GM19238 (cell line): ENCODE measurements around the gene STIM1.
"Not testable (repeated sequence)": the region's sequence is repeated elsewhere in the genome, so short reads cannot be mapped to it uniquely, and the experiment has no call there.

Experiments
- DNase-seq: peaks from one replicate; pipeline ENCODE4 v3.0.0; 2011; ENCODE audit warnings: low spot score; ENCODE audit not compliant: insufficient read length

The STIM1 gene

GRCh38 chr11:3854977-3855807 lies at the start of gene STIM1:
Gene STIM1, plus strand, starts transcription at chr11:3855664. Its CDS starts 607 bp downstream, at chr11:3856271.
- DNase-seq = peak; percentile 88

DNA sequence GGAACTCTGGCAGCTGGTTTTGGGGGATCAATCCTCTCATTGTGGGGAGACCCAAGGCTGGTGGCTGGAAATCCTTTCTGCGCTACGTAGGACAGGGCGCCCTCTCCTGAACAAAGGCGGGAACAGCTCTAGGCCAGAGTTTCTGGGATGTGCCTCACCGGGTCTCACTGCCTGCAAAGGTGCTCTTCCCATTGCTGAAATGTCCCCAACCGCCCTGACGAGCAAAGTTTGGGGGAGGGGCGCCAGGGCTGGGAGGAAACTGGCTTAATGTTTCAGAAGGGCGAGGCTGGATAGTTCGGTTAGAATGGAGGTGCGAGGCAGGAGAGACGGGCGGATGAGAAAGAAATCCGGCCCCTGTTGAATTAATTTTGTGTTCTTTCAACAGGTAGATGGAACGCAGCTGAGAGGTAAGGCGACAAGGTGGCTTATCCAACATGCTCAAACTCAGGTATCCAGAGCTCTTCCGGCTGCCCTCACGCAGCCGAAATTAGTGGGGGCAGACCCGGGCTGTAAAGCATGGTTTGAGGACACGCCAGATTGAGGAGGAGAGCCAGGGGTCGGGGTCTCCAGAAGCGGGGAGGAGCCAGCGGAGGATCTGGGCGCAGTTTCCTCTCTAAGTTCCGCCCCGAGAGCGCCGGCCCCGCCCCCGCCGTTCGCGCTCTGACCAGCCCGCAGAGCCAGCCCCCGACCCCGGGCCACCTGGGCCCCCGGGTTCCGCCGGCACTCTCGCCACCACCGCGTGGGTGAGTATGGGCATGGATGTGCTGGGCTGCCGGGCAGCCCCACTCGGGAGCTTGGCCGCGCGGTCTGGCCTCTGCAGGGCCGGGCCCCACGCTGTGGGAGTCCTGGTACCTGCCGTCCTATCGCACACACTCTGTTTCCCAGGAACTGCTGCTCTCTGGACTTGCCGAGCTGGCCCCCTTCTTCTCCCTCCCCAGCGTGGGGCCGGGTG lies 47.3 kb upstream of the STIM1 start, which contains the start of gene PGAP2:
Gene PGAP2 (plus strand): TSS at position 652 of the 952 bp plus-strand sequence. CDS start 2,700 bp downstream, outside the sequence.
- peak; percentile 75 for DNase-seq

DNA sequence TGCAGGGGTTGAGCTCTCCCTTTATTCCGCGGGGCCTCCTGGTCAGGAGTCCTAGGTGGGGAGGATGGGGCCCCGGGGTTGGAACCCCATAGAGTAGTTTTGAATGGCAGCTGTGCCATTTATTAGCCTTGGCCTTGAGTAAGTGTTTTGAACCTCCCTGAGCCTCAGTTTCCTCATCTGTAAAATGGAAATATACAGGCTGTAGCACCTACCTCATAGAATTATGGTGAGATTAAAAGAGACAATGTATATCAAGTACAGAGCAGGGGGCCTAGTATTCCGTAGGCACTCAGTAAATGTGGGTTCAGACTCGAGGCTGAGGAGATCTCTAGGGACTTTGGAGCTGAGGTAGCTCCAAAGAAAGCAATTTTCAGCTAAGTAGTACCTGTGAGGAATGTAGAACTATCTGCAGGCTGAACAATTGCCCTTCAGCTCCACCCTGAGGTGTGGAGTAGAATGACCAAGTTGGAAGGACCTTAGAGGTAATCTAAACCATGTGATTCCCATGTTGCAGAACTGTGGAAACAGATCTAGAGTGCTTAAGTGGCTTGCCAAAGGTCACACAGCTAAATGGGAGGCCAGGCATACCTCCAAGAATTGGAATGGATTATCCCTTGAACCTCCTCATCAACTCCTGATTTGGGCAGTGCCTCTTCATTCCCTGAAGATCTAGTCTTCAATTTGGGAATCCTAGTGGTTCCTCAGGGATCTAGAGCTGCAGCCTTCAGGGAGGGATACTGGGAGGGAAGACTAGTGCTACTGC lies 46.4 kb upstream of the STIM1 start:
- DNase-seq = peak; percentile 58

- no peak for DNase-seq
Measured at GRCh38 chr11:3809624-3809928, 45.9 kb upstream of the STIM1 start.

DNA sequence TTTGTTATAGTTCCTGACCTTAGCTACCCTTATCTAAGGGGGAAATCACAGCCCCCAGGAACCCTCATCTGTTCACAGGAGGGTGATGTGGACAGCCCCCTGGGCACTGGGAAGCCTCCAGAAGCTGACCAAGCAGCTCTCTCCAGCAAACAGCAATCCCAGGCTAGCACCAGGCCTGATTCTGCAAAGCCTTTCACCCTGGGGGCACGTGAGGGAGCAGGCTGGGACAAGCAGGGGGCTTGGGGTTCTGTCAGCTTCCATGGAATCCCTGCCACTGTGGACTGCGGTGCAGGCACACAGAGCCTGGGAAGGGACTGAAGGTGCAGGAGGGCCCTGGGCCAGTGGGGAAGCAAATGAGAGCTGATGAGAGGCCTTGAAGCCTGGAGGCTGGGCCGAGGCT lies 45.0 kb upstream of the STIM1 start:
- DNase-seq = no peak

DNA sequence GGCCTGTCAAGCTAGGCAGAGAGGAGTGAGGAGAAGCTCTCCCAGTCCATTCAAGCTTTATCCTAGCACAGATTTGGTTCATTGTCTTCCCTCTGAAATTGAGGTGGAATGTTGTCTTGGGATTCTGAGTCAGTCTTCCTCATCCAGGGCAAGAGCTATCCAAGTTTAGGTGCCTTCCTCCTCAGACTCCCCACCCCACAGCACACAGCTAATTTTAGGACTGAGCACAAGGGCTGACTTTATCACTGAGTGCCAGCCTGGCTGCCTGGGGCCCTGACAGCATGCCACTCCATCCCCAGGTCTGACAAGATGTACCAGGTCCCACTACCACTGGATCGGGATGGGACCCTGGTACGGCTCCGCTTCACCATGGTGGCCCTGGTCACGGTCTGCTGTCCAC lies 44.5 kb upstream of the STIM1 start:
- DNase-seq = no peak

DNA sequence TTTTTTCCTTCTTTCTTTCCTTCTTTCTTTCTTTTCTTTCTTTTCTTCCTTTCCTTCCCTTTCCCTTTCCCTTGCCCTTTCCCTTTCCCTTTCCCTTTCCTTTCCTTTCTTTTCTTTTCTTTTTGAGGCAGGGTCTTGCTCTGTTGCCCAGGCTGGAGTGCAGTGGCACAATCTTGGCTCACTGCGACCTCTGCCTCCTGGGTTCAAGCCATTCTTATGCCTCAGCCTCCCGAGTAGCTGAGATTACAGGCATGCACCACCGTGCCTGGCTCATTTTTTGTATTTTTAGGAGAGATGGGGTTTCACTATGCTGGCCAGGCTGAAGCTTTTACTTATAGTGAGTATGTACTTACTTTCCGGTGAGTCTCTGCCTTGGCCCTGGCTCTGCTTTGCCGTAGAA lies 40.6 kb upstream of the STIM1 start:
- DNase-seq = not testable (repeated sequence)

DNA sequence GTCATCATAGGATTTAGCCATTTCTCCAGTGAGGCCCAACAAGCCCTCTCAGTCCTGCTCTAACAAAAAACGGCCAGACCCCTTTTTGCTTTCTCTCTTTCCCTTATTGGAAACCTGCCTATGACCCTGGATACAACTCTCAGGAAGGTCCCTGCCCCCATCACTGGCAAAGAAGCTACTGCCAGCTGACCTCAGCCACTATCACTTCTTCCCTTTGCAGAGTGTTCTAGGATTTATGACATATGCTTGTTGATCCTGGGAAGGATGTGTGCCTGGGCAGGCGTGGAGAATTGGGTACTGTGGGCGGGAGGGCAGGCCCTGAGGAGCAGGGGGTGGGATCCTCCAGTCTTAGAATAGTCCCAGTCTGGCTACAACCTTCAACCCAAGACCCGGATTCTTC lies 39.6 kb upstream of the STIM1 start:
- DNase-seq = no peak

DNA sequence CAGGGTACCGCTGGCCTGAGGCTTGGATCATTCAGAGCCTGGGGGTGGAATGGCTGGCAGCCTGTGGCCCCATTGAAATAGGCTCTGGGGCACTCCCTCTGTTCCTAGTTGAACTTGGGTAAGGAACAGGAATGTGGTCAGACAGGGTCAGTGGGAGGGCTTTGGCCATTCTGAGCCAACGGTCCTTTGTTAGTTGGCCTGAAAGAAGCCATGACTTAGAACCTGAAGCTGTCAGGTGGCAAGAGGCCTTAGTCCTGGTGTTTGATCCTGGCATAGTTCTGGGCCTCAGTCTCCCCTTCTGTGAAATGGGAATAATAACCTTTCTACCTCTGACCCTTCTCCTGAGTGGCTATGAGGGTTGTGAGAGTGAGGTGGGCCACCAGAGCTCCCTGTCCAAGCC lies 38.8 kb upstream of the STIM1 start:
- DNase-seq = no peak

DNA sequence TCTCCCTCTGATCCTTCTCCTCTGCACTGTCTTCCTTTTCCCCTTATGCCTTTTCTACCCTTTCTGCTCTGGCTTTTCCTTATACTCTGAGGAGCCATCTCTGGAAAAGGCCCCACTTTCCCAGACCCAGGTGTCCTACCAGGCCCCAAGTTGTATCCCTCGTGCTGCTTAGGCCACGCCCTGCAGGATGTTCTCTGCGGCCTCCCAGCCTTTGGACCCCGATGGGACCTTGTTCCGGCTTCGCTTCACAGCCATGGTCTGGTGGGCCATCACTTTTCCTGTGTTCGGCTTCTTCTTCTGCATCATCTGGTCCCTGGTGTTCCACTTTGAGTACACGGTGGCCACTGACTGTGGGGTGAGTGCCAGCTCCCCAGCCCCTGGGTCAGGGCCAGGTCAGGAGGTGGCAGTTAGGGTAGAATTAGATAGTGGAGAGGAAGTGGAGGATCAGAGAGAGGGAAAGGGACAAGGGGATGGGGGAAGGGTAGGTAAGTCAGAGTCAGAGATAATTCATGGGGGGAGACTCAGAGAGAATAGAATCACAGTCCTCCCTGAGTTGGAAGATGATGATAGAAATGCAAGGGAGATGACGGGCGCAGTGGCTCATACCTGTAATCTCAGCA lies 38.2 kb upstream of the STIM1 start:
- DNase-seq = no peak

DNA sequence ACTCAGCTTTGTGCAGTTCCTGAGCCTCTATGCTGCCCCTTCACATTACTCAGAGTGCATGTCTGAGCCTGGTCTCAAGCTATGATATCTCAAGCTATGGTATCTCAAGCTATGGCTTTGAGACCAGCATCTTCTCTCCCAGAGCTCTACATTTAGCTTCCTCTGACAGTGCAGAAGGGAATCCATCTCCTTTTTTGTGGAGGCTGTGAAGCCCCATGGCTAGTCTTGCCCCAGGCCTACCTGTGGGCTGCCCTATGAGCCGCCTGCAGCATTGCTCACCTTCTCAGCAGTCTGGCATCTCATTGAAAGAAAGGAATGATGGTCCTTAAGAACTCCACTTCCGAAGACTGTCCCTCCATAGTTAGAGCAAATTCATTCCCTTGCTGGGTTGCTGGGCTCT lies 34.5 kb upstream of the STIM1 start:
- DNase-seq = no peak

- DNase-seq = no peak
Measured at GRCh38 chr11:3822312-3822711, 33.2 kb upstream of the STIM1 start.

DNA sequence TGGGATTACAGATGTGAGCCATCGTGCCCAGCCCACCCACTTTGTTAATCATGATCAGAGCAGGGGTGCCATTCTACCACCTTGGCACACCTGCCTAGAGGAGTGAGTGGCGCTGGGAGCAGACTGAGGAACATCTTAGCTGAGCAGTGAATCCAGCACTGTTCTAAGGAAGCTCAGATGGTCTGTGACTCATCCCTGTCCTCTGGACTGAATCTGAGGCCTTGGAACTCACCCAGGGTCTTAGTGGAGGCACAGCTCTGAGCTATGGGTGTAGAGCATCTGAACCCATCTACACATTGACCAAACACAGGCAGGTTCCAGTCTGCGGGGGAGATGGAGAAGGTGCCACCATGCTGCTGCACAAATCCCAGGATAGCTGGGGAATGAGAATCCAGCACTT lies 32.2 kb upstream of the STIM1 start:
- no peak for DNase-seq

- no peak for DNase-seq
Measured at GRCh38 chr11:3823762-3824506, 31.5 kb upstream of the STIM1 start.

GRCh38 chr11:3824714-3825472 lies 30.6 kb upstream of the STIM1 start:
- peak; percentile 77 for DNase-seq

- DNase-seq = no peak
Measured at GRCh38 chr11:3825473-3826154, 29.9 kb upstream of the STIM1 start.

- DNase-seq = no peak
Measured at GRCh38 chr11:3826721-3827120, 28.7 kb upstream of the STIM1 start.

- DNase-seq = no peak
Measured at GRCh38 chr11:3827434-3828186, 27.9 kb upstream of the STIM1 start.
